Small intestine (tissue), 7 donors: ENCODE data around the gene ZBTB12. TPM values are rescaled to one million over a fixed set of nuclear protein-coding genes. Genes with fewer than 3 reads are reported as not detected.
A peak's percentile ranks its signal among the peaks of the same experiment; 100 is the strongest.
"Not testable (repeated sequence)": the region's sequence is repeated elsewhere in the genome, so short reads cannot be mapped to it uniquely, and the experiment has no call there.

Experiments used
- DNase-seq, 2 donors: peaks; one replicate each; pipeline versions ENCODE4 v3.0.0 to v3.0.0-alpha.2; 2013
- FAIRE-seq: peaks from 2 replicates; lab custom pipeline; 2012; peaks lifted over from hg19 to GRCh38; lab: Jason Lieb, UNC
- H3K27ac ChIP-seq, 3 donors: one replicate each; pipeline ENCODE4 v1.5.1; 2013; ENCODE audit warnings: low read length in 2 of 3, mild to moderate bottlenecking in 2 of 3, control low read depth in 1 of 3, inconsistent platforms in 1 of 3, low read depth in 1 of 3, moderate library complexity in 1 of 3
- H3K27me3 ChIP-seq, 3 donors: one replicate each; pipeline ENCODE4 v1.6.1; 2013; ENCODE audit warnings: low read length in 3 of 3, inconsistent platforms in 1 of 3; ENCODE audit not compliant: control insufficient read depth in 3 of 3, insufficient read depth in 3 of 3
- H3K36me3 ChIP-seq, 3 donors: one replicate each; pipeline ENCODE4 v1.6.1; 2013; ENCODE audit warnings: low read length in 3 of 3, inconsistent platforms in 1 of 3, low read depth in 1 of 3, mild to moderate bottlenecking in 1 of 3, moderate library complexity in 1 of 3; ENCODE audit not compliant: control insufficient read depth in 3 of 3, insufficient read depth in 2 of 3
- H3K4me1 ChIP-seq, 3 donors: one replicate each; pipeline ENCODE4 v1.6.1; 2013; ENCODE audit warnings: low read length in 2 of 3, inconsistent platforms in 1 of 3, low read depth in 1 of 3, mild to moderate bottlenecking in 1 of 3, moderate library complexity in 1 of 3; ENCODE audit not compliant: control insufficient read depth in 3 of 3, insufficient read depth in 2 of 3
- H3K4me3 ChIP-seq, 3 donors: one replicate each; pipeline ENCODE4 v1.5.1; 2013; ENCODE audit warnings: low read length in 3 of 3, control low read depth in 1 of 3, inconsistent platforms in 1 of 3, low read depth in 1 of 3, mild to moderate bottlenecking in 1 of 3, moderate library complexity in 1 of 3
- H3K9me3 ChIP-seq, 2 donors: one replicate each; pipeline ENCODE4 v1.6.1; 2013; ENCODE audit warnings: low read depth in 1 of 2, low read length in 1 of 2; ENCODE audit not compliant: control insufficient read depth in 2 of 2, insufficient read depth in 1 of 2
- WGBS, 3 donors: extraction: QIAGEN DNeasy Blood & Tissue Kit; methylation state at CpG; one replicate each; pipeline ENCODE4 v1.1.7; 2013; 5-methylcytosine and 5-hydroxymethylcytosine counted together
- polyA plus RNA-seq, 4 donors: library from polyadenylated mRNA; stranded (reverse) in 3 of 4; unstranded in 1 of 4; fragments of 200-250 nt in 3 of 4; fragments of 120-200 nt in 1 of 4; gene quantifications; one replicate each; pipeline versions ENCODE4 v1.2.1 to v1.2.3, GENCODE V29; 2013
- donor health status: healthy with polysubstance abuse.
- donor health status: control.
- donor health status: control.
- donor health status: Bipolar disorder and iron deficiency.
- donor health status: healthy.

The ZBTB12 gene
- polyA plus RNA-seq, 4 donors, result 1.6 to 12.5 (median 5.2) TPM

- FAIRE-seq, H3K27ac ChIP-seq, H3K36me3 ChIP-seq, DNase-seq, H3K4me1 ChIP-seq, H3K4me3 ChIP-seq, H3K27me3 ChIP-seq, H3K9me3 ChIP-seq: not testable (repeated sequence)
- 79 to 80% (median 80%) methylated on average over 8 of the region's 8 CpGs for WGBS, 3 donors
Measured at GRCh38 chr6:31906727-31907126, 4.8 kb upstream of the ZBTB12 start.

- 57 to 68% (median 61%) methylated on average over 4 of the region's 4 CpGs for WGBS, 3 donors
- FAIRE-seq, result no peak
- no peaks in the 10 kb centered on the region for H3K9me3 ChIP-seq
- H3K4me3 ChIP-seq, result no peak overlapping the region
- H3K36me3 ChIP-seq, result no peaks in the 10 kb centered on the region
- no peak overlapping the region for H3K27ac ChIP-seq
- H3K27me3 ChIP-seq, result peaks cover 0 to 6% (median 0%) of the 10 kb centered on the region in 3 donors
- DNase-seq, result no peak
- peaks cover 0 to 10% (median 0%) of the 10 kb centered on the region in 3 donors for H3K4me1 ChIP-seq
Measured at GRCh38 chr6:31906122-31906521, 4.2 kb upstream of the ZBTB12 start.

GRCh38 chr6:31905041-31905440, 3.2 kb upstream of the ZBTB12 start:
- Histone ChIP-seq H3K27me3 (peaks cover 0 to 6% (median 0%) of the 10 kb centered on the region in 3 donors), H3K27ac (no peak overlapping the region), H3K4me3 (no peak overlapping the region), H3K4me1 (peaks cover 0 to 16% (median 0%) of the 10 kb centered on the region in 3 donors), H3K9me3 (no peaks in the 10 kb centered on the region), H3K36me3 (peaks cover 0 to 2% (median 0%) of the 10 kb centered on the region in 3 donors)
- WGBS, 3 donors, result 88 to 97% (median 89%) methylated on average over 1 of the region's 1 CpG
- no peak for FAIRE-seq
- no peak for DNase-seq

- Histone ChIP-seq H3K9me3 (no peaks in the 10 kb centered on the region), H3K4me1 (peaks cover 0 to 23% (median 0%) of the 10 kb centered on the region in 3 donors), H3K36me3 (peaks cover 0 to 8% (median 0%) of the 10 kb centered on the region in 3 donors), H3K27me3 (peaks cover 0 to 6% (median 0%) of the 10 kb centered on the region in 3 donors), H3K27ac (peak overlapping the region in 1 of 3 donors; percentile 3), H3K4me3 (no peak overlapping the region)
- DNase-seq (no peak), FAIRE-seq (no peak)
- WGBS, 3 donors, result 73 to 85% (median 83%) methylated on average over 3 of the region's 3 CpGs
Measured at GRCh38 chr6:31903957-31904356, 2.1 kb upstream of the ZBTB12 start.

- Histone ChIP-seq H3K36me3 (peaks cover 0 to 11% (median 0%) of the 10 kb centered on the region in 3 donors), H3K4me1 (peaks cover 0 to 30% (median 3%) of the 10 kb centered on the region in 3 donors), H3K4me3 (peak overlapping the region; percentile 53 to 72 (median 58)), H3K27me3 (peaks cover 0 to 4% (median 0%) of the 10 kb centered on the region in 3 donors), H3K27ac (peak overlapping the region in 2 of 3 donors; percentile 94 to 95), H3K9me3 (no peaks in the 10 kb centered on the region)
- FAIRE-seq, result no peak
- 0 to 1% (median 1%) methylated on average over 24 to 45 of the region's 45 CpGs for WGBS, 3 donors
- peak; percentile 35 to 64 for DNase-seq
Measured at GRCh38 chr6:31901415-31901952, 402 bp downstream of the ZBTB12 start.

- peaks cover 0 to 35% (median 3%) of the 10 kb centered on the region in 3 donors for H3K4me1 ChIP-seq
- H3K27ac ChIP-seq, result peak overlapping the region in 2 of 3 donors; percentile 48 to 95
- peak overlapping the region in 1 of 3 donors; percentile 72 for H3K4me3 ChIP-seq
- FAIRE-seq, result no peak
- H3K27me3 ChIP-seq, result no peaks in the 10 kb centered on the region
- peak; percentile 30 to 52 for DNase-seq
- H3K36me3 ChIP-seq, result peaks cover 0 to 15% (median 0%) of the 10 kb centered on the region in 3 donors
- 22 to 41% (median 35%) methylated on average over 26 to 29 of the region's 29 CpGs for WGBS, 3 donors
- H3K9me3 ChIP-seq, result no peaks in the 10 kb centered on the region
Measured at GRCh38 chr6:31900917-31901414, 920 bp downstream of the ZBTB12 start.

- WGBS, 3 donors, result 76 to 85% (median 84%) methylated on average over 43 to 49 of the region's 49 CpGs
Measured at GRCh38 chr6:31899882-31900722, 1.8 kb downstream of the ZBTB12 start.

GRCh38 chr6:31899215-31899614, 2.7 kb downstream of the ZBTB12 start:
- no peaks in the 10 kb centered on the region for H3K27me3 ChIP-seq
- H3K9me3 ChIP-seq, result no peaks in the 10 kb centered on the region
- WGBS, 3 donors, result 69 to 86% (median 70%) methylated on average over 5 of the region's 5 CpGs
- FAIRE-seq (no peak), DNase-seq (no peak)
- H3K36me3 ChIP-seq, result peaks cover 0 to 26% (median 3%) of the 10 kb centered on the region in 3 donors
- no peak overlapping the region for H3K27ac ChIP-seq
- H3K4me3 ChIP-seq, result no peak overlapping the region
- peaks cover 0 to 35% (median 3%) of the 10 kb centered on the region in 3 donors for H3K4me1 ChIP-seq

More at GRCh38 chr6:31899882-31900722, 1.8 kb downstream of the ZBTB12 start:
- Histone ChIP-seq H3K36me3 (peaks cover 0 to 18% (median 3%) of the 10 kb centered on the region in 3 donors), H3K4me1 (peaks cover 0 to 35% (median 3%) of the 10 kb centered on the region in 3 donors), H3K9me3 (no peaks in the 10 kb centered on the region), H3K27ac (no peak overlapping the region), H3K4me3 (no peak overlapping the region), H3K27me3 (no peaks in the 10 kb centered on the region)
- FAIRE-seq, result no peak
- no peak for DNase-seq
